SK-N-SH treated with all-trans-retinoic acid at 6 μM for 48 hours (cell line): ENCODE data around the gene ABR.

Experiments used
- ATAC-seq: fragments of 200-7000 bp; cut with Tn5 transposase; 3 replicates; pipeline ENCODE4 v1.9.1; 2020; ENCODE audit warnings: mild to moderate bottlenecking, moderate library complexity
- ARNTL ChIP-seq: fragments of 450-650 bp; formaldehyde crosslinking; IDR thresholded peaks from 2 replicates; pipeline ENCODE4 v1.5.0; 2020; ENCODE audit warnings: low read depth, mild to moderate bottlenecking, moderate library complexity, borderline replicate concordance
- BACH2 ChIP-seq: fragments of 250-450 bp; sonication (Bioruptor Pico); IDR thresholded peaks from 2 replicates; pipeline ENCODE4 v1.9.0; 2021; ENCODE audit warnings: mild to moderate bottlenecking, borderline replicate concordance
- CREB5 ChIP-seq: fragments of 250-450 bp; sonication (Bioruptor Pico); IDR thresholded peaks from 2 replicates; pipeline ENCODE4 v1.5.1; 2020; ENCODE audit warnings: low read depth, mild to moderate bottlenecking, moderate library complexity
- CSDC2 ChIP-seq: fragments of 250-450 bp; sonication (Bioruptor Pico); IDR thresholded peaks from 2 replicates; pipeline ENCODE4 v1.5.0; 2020; ENCODE audit warnings: mild to moderate bottlenecking, moderate library complexity
- ESRRG ChIP-seq: fragments of 250-450 bp; sonication (Bioruptor Pico); IDR thresholded peaks from 2 replicates; pipeline ENCODE4 v1.6.1; 2021; ENCODE audit warnings: mild to moderate bottlenecking
- GLIS3 ChIP-seq: fragments of 250-450 bp; sonication (Bioruptor Pico); IDR thresholded peaks from 2 replicates; pipeline ENCODE4 v1.5.0; 2020; ENCODE audit warnings: mild to moderate bottlenecking, moderate library complexity
- ISL1 ChIP-seq: fragments of 250-450 bp; sonication (Bioruptor Pico); IDR thresholded peaks from 2 replicates; pipeline ENCODE4 v2.1.2; 2022; ENCODE audit warnings: mild to moderate bottlenecking, moderate library complexity
- PPARA ChIP-seq: fragments of 250-450 bp; sonication (Bioruptor Pico); IDR thresholded peaks from 2 replicates; pipeline ENCODE4 v1.5.0; 2020; ENCODE audit warnings: mild to moderate bottlenecking, borderline replicate concordance
- RARB ChIP-seq: fragments of 250-450 bp; sonication (Bioruptor Pico); IDR thresholded peaks from 2 replicates; pipeline ENCODE4 v1.8.0; 2021; ENCODE audit warnings: mild to moderate bottlenecking, moderate library complexity
- SNAI2 ChIP-seq: fragments of 250-450 bp; sonication (Bioruptor Pico); IDR thresholded peaks from 2 replicates; pipeline ENCODE4 v1.5.0; 2020; ENCODE audit warnings: mild to moderate bottlenecking, moderate library complexity
- TCF4 ChIP-seq: fragments of 250-450 bp; sonication (Bioruptor Pico); IDR thresholded peaks from 2 replicates; pipeline ENCODE4 v1.8.0; 2021; ENCODE audit warnings: mild to moderate bottlenecking, moderate library complexity, borderline replicate concordance
- TOX ChIP-seq: fragments of 250-450 bp; sonication (Bioruptor Pico); IDR thresholded peaks from 2 replicates; pipeline ENCODE4 v1.8.0; 2021; ENCODE audit warnings: mild to moderate bottlenecking, moderate library complexity, borderline replicate concordance
- ZC3H10 ChIP-seq: fragments of 250-450 bp; sonication (Bioruptor Pico); IDR thresholded peaks from 2 replicates; pipeline ENCODE4 v1.5.1; 2021; ENCODE audit warnings: mild to moderate bottlenecking, moderate library complexity
- ZFP3 ChIP-seq: fragments of 250-450 bp; sonication (Bioruptor Pico); IDR thresholded peaks from 2 replicates; pipeline ENCODE4 v1.5.0; 2020; ENCODE audit warnings: mild to moderate bottlenecking, moderate library complexity
- ZFP30 ChIP-seq: fragments of 450-650 bp; formaldehyde crosslinking; IDR thresholded peaks from 2 replicates; pipeline ENCODE4 v1.5.0; 2022; ENCODE audit warnings: mild to moderate bottlenecking, moderate library complexity
- ZNF70 ChIP-seq: fragments of 450-650 bp; formaldehyde crosslinking; IDR thresholded peaks from 2 replicates; pipeline ENCODE4 v1.5.0; 2020; ENCODE audit warnings: mild to moderate bottlenecking, moderate library complexity
- TF ChIP-seq, protein P1 (sequence below): fragments of 250-450 bp; sonication (Bioruptor Pico); IDR thresholded peaks from 2 replicates; pipeline ENCODE4 v1.5.0; 2020; ENCODE audit warnings: mild to moderate bottlenecking, moderate library complexity
- TF ChIP-seq, protein P2 (sequence below): fragments of 250-450 bp; sonication (Bioruptor Pico); IDR thresholded peaks from 2 replicates; pipeline ENCODE4 v1.5.1; 2021; ENCODE audit warnings: mild to moderate bottlenecking, moderate library complexity
- TF ChIP-seq, protein P3 (sequence below): fragments of 250-450 bp; sonication (Bioruptor Pico); IDR thresholded peaks from 2 replicates; pipeline ENCODE4 v1.8.0; 2020; ENCODE audit warnings: mild to moderate bottlenecking, moderate library complexity, borderline replicate concordance

ABR gene

GRCh38 chr17:1034652-1035210 is 145.1 kb downstream of the ABR start:
- ATAC-seq, result no peak
- TF ChIP-seq, protein P1, sequence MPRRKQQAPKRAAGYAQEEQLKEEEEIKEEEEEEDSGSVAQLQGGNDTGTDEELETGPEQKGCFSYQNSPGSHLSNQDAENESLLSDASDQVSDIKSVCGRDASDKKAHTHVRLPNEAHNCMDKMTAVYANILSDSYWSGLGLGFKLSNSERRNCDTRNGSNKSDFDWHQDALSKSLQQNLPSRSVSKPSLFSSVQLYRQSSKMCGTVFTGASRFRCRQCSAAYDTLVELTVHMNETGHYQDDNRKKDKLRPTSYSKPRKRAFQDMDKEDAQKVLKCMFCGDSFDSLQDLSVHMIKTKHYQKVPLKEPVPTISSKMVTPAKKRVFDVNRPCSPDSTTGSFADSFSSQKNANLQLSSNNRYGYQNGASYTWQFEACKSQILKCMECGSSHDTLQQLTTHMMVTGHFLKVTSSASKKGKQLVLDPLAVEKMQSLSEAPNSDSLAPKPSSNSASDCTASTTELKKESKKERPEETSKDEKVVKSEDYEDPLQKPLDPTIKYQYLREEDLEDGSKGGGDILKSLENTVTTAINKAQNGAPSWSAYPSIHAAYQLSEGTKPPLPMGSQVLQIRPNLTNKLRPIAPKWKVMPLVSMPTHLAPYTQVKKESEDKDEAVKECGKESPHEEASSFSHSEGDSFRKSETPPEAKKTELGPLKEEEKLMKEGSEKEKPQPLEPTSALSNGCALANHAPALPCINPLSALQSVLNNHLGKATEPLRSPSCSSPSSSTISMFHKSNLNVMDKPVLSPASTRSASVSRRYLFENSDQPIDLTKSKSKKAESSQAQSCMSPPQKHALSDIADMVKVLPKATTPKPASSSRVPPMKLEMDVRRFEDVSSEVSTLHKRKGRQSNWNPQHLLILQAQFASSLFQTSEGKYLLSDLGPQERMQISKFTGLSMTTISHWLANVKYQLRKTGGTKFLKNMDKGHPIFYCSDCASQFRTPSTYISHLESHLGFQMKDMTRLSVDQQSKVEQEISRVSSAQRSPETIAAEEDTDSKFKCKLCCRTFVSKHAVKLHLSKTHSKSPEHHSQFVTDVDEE (CRISPR knock-in tag), result no peak
- TF ChIP-seq SNAI2 (CRISPR knock-in tag), result no peak

- TF ChIP-seq ISL1 (CRISPR knock-in tag) (no peak), TOX (CRISPR knock-in tag) (no peak), ESRRG (CRISPR knock-in tag) (no peak), ZC3H10 (no peak), GLIS3 (no peak), CREB5 (CRISPR knock-in tag) (no peak), TCF4 (no peak), RARB (CRISPR knock-in tag) (no peak), PPARA (CRISPR knock-in tag) (no peak), ZNF70 (CRISPR knock-in tag) (no peak), ARNTL (CRISPR knock-in tag) (no peak), ZFP30 (CRISPR knock-in tag) (no peak), BACH2 (CRISPR knock-in tag) (no peak), CSDC2 (no peak), ZFP3 (CRISPR knock-in tag) (no peak), SNAI2 (CRISPR knock-in tag) (no peak)
- TF ChIP-seq, protein P1 (CRISPR knock-in tag), result no peak
- TF ChIP-seq, protein P2, sequence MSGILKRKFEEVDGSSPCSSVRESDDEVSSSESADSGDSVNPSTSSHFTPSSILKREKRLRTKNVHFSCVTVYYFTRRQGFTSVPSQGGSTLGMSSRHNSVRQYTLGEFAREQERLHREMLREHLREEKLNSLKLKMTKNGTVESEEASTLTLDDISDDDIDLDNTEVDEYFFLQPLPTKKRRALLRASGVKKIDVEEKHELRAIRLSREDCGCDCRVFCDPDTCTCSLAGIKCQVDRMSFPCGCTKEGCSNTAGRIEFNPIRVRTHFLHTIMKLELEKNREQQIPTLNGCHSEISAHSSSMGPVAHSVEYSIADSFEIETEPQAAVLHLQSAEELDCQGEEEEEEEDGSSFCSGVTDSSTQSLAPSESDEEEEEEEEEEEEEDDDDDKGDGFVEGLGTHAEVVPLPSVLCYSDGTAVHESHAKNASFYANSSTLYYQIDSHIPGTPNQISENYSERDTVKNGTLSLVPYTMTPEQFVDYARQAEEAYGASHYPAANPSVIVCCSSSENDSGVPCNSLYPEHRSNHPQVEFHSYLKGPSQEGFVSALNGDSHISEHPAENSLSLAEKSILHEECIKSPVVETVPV, result no peak
- TF ChIP-seq, protein P3, sequence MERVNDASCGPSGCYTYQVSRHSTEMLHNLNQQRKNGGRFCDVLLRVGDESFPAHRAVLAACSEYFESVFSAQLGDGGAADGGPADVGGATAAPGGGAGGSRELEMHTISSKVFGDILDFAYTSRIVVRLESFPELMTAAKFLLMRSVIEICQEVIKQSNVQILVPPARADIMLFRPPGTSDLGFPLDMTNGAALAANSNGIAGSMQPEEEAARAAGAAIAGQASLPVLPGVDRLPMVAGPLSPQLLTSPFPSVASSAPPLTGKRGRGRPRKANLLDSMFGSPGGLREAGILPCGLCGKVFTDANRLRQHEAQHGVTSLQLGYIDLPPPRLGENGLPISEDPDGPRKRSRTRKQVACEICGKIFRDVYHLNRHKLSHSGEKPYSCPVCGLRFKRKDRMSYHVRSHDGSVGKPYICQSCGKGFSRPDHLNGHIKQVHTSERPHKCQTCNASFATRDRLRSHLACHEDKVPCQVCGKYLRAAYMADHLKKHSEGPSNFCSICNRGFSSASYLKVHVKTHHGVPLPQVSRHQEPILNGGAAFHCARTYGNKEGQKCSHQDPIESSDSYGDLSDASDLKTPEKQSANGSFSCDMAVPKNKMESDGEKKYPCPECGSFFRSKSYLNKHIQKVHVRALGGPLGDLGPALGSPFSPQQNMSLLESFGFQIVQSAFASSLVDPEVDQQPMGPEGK (CRISPR knock-in tag), result no peak
- no peak for ATAC-seq
These were observed 146.3 kb downstream of the ABR start for GRCh38 chr17:1033503-1033902.

GRCh38 chr17:1032391-1032790 is 147.4 kb downstream of the ABR start:
- no peak for ATAC-seq
- TF ChIP-seq, protein P3 (CRISPR knock-in tag), result no peak
- no peak for TF ChIP-seq ZFP3 (CRISPR knock-in tag)
- TF ChIP-seq ZNF70 (CRISPR knock-in tag), result no peak
- no peak for TF ChIP-seq BACH2 (CRISPR knock-in tag)
